ENCODE results near the gene RICTOR.
A peak's percentile ranks its signal among the peaks of the same experiment; 100 is the strongest.

RICTOR gene

GRCh38 chr5:39025456-39025855 lies 48.7 kb downstream of the RICTOR start:
- TF ChIP-seq ZC3H10 (CRISPR knock-in tag; IDR thresholded peaks at IDR 0.05) (no peak), TSHZ2 (CRISPR knock-in tag; IDR thresholded peaks at IDR 0.05) (no peak), CSDC2 (CRISPR knock-in tag; IDR thresholded peaks at IDR 0.05) (no peak), PATZ1 (CRISPR knock-in tag; IDR thresholded peaks at IDR 0.05; ENCODE audit: borderline replicate concordance) (no peak)
- no peak for ATAC-seq

- no peak for ATAC-seq
- no peak for TF ChIP-seq TCF4 (CRISPR knock-in tag; IDR thresholded peaks at IDR 0.05; ENCODE audit: borderline replicate concordance)
- no peak for TF ChIP-seq BACH2 (CRISPR knock-in tag; IDR thresholded peaks at IDR 0.05; ENCODE audit: borderline replicate concordance)
- TF ChIP-seq ARNTL (CRISPR knock-in tag; IDR thresholded peaks at IDR 0.05; ENCODE audit: borderline replicate concordance, low read depth) = no peak
- no peak for TF ChIP-seq ZNF70 (CRISPR knock-in tag; IDR thresholded peaks at IDR 0.05)
- TF ChIP-seq TOX (CRISPR knock-in tag; IDR thresholded peaks at IDR 0.05; ENCODE audit: borderline replicate concordance) = no peak
- no peak for TF ChIP-seq GLIS3 (CRISPR knock-in tag; IDR thresholded peaks at IDR 0.05)
- no peak for TF ChIP-seq ZFP3 (CRISPR knock-in tag; IDR thresholded peaks at IDR 0.05)
- TF ChIP-seq CSDC2 (CRISPR knock-in tag; IDR thresholded peaks at IDR 0.05) = no peak
- no peak for TF ChIP-seq CREB5 (CRISPR knock-in tag; IDR thresholded peaks at IDR 0.05; ENCODE audit: low read depth)
- no peak for TF ChIP-seq ESRRG (CRISPR knock-in tag; IDR thresholded peaks at IDR 0.05)
- no peak for TF ChIP-seq POU6F1 (CRISPR knock-in tag; IDR thresholded peaks at IDR 0.05; ENCODE audit: borderline replicate concordance, low read depth)
- no peak for TF ChIP-seq RARB (CRISPR knock-in tag; IDR thresholded peaks at IDR 0.05)
- TF ChIP-seq OSR1 (CRISPR knock-in tag; IDR thresholded peaks at IDR 0.05) = no peak
Observed at GRCh38 chr5:39024884-39025283, 49.3 kb downstream of the RICTOR start.

- peak; percentile 26; the same call in 1 of the 3 replicates for ATAC-seq
- TF ChIP-seq TSHZ2 (CRISPR knock-in tag; IDR thresholded peaks at IDR 0.05) (no peak), SNAI2 (CRISPR knock-in tag; IDR thresholded peaks at IDR 0.05) (no peak), TOX (CRISPR knock-in tag; IDR thresholded peaks at IDR 0.05; ENCODE audit: borderline replicate concordance) (no peak), ZFP3 (CRISPR knock-in tag; IDR thresholded peaks at IDR 0.05) (no peak), ZC3H10 (CRISPR knock-in tag; IDR thresholded peaks at IDR 0.05) (no peak), ZNF8 (CRISPR knock-in tag; IDR thresholded peaks at IDR 0.05) (no peak), ZFP30 (CRISPR knock-in tag; IDR thresholded peaks at IDR 0.05) (no peak), ARNTL (CRISPR knock-in tag; IDR thresholded peaks at IDR 0.05; ENCODE audit: borderline replicate concordance, low read depth) (no peak), OSR1 (CRISPR knock-in tag; IDR thresholded peaks at IDR 0.05) (no peak), RARB (CRISPR knock-in tag; IDR thresholded peaks at IDR 0.05) (no peak), CSRNP3 (CRISPR knock-in tag; IDR thresholded peaks at IDR 0.05) (no peak)
Observed at GRCh38 chr5:39024005-39024404, 50.2 kb downstream of the RICTOR start.

All from SK-N-SH treated with all-trans-retinoic acid at 6 μM for 48 hours (cell line).